ENCODE results near the gene CYBC1.

The CYBC1 gene

DNA sequence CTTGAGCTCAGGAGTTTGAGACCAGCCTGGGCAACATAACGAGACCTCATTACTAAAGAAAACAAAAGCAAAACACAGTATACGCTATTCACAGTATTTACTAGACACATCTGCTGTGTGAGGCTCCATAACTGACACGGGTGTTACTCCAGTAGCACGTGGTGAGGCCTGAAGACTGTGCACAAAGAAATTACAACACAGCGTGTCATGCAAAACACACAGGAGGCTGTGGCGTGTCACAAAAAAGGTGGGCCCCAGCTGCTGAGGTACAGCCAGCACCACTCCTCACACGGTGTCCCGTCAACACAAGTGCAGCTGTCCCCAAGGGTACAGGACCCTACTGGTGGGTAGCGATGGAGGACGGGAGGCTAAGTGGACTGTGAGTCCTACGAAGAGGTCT is 2.7 kb downstream of the CYBC1 start:
- H3K4me3 Mint-ChIP-seq = peak overlapping the region; percentile 63 to 67
- no peak for ATAC-seq (replicated peaks)
- H3K36me3 Mint-ChIP-seq = peaks cover 18 to 29% of the 10 kb centered on the region in 2 donors
- H3K27ac Mint-ChIP-seq = peak overlapping the region; percentile 88
- no peaks in the 10 kb centered on the region for H3K9me3 Mint-ChIP-seq
- no peaks in the 10 kb centered on the region for H3K27me3 Mint-ChIP-seq
- H3K4me1 Mint-ChIP-seq = peaks cover 26 to 43% of the 10 kb centered on the region in 2 donors
- no peak for DNase-seq

DNA sequence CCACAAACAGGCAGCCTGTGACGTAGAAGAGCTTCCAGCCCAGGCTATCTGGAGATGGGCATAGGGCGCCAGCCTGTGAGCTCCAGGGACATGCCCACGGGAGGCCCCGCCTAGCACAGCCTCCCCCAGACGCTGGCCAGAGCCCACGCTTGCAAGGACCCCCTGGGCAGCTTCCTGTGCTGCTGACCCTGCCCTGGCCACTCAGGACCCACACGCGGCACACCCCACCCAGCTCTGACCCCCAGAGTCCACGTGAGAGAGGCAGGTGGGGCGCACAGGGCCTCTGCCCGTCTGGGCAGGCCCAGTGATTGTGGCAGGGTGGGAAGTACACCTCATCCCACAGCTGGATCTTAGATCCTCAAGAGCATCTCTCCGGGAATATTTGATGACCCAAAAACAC is 3.9 kb downstream of the CYBC1 start:
- Mint-ChIP-seq H3K27me3 (no peaks in the 10 kb centered on the region), H3K4me3 (peak overlapping the region; percentile 29 to 62), H3K4me1 (peaks cover 32 to 55% of the 10 kb centered on the region in 2 donors), H3K36me3 (peaks cover 23 to 34% of the 10 kb centered on the region in 2 donors), H3K27ac (peak overlapping the region; percentile 92), H3K9me3 (no peaks in the 10 kb centered on the region)
- DNase-seq (no peak), ATAC-seq (replicated peaks) (no peak)

DNA sequence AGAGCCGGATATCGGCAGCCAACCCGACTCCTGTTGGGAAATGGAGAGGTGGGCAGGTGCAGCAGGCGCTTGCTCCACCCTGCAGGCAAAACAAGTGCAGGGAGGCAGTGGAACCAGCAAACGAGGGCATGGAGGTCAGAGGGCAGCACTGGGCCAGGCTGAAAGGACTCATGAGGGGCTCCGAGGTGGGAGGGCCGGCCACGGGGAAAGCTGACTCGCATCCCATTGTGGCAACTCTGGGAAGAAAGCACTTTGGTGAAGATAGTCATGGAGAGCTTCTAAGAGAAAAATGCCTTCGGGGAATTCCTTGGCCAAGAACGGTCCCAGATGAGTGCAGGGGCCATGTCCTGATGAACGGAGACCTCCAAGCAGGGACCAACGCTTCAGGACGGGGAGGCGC is 4.4 kb downstream of the CYBC1 start:
- ATAC-seq (replicated peaks) (no peak), DNase-seq (no peak)
- peaks cover 32 to 56% of the 10 kb centered on the region in 2 donors for H3K4me1 Mint-ChIP-seq
- no peaks in the 10 kb centered on the region for H3K9me3 Mint-ChIP-seq
- H3K36me3 Mint-ChIP-seq = peaks cover 23 to 34% of the 10 kb centered on the region in 2 donors
- H3K27me3 Mint-ChIP-seq = no peaks in the 10 kb centered on the region
- peak overlapping the region in 1 of 2 donors; percentile 41 for H3K4me3 Mint-ChIP-seq
- H3K27ac Mint-ChIP-seq = peak overlapping the region; percentile 69

DNA sequence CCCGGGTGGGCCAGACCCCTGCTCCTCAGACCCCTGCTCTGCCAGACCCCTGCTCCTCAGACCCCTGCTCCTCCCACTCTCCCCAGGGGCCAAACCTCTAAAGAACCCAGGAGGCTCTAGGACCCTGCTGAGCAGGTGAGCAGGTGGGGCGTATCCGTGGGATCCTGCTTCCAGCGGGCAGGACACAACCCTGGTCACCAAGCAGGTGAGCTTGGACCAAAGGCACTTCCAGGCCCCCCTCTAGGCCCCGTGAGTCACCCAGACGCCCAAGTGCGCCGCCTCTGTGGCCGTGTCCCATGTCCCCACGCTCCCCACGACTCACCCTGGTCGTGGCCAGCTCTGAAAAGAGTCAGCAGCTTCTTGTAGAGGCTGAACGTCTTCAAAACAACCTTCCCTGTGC is 5.0 kb downstream of the CYBC1 start:
- no peak for ATAC-seq (replicated peaks)
- Mint-ChIP-seq H3K9me3 (no peaks in the 10 kb centered on the region), H3K4me3 (peak overlapping the region in 1 of 2 donors; percentile 41), H3K4me1 (peaks cover 36 to 60% of the 10 kb centered on the region in 2 donors), H3K27me3 (no peaks in the 10 kb centered on the region), H3K27ac (peak overlapping the region; percentile 69), H3K36me3 (peaks cover 27 to 38% of the 10 kb centered on the region in 2 donors)
- DNase-seq = no peak

DNA sequence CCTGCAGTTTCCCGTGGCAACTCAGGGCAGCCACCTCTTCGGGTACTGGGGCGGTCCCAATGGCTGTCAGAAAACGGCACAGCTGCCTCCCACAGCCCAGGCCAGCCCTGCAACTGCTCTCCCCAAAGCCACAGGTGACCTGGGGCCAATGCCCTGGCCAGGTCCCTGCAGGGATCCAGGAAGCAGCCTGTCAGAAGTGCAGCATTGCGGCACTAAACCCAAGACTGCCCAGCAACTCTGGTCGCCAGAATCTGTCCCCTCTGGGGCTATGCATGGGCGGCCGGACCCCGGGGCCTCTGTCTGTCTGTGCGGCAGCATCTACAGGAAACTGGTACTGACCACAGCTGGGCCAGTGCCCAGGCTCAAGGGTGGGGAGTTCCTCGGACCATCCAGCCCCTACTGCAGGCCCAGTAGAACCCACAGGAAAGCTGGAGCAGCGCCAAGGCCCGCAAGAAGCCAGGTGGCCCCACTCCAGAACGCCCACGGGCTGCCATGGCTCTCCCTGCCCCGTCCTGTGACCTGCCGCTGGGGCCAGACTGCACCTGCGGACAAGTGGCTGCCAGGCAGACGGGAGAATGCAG is 5.5 kb downstream of the CYBC1 start:
- Mint-ChIP-seq H3K27me3 (no peaks in the 10 kb centered on the region), H3K4me3 (no peak overlapping the region), H3K9me3 (no peaks in the 10 kb centered on the region), H3K27ac (peak overlapping the region; percentile 14), H3K36me3 (peaks cover 28 to 41% of the 10 kb centered on the region in 2 donors), H3K4me1 (peaks cover 40 to 65% of the 10 kb centered on the region in 2 donors)
- ATAC-seq (replicated peaks) = no peak
- no peak for DNase-seq

DNA sequence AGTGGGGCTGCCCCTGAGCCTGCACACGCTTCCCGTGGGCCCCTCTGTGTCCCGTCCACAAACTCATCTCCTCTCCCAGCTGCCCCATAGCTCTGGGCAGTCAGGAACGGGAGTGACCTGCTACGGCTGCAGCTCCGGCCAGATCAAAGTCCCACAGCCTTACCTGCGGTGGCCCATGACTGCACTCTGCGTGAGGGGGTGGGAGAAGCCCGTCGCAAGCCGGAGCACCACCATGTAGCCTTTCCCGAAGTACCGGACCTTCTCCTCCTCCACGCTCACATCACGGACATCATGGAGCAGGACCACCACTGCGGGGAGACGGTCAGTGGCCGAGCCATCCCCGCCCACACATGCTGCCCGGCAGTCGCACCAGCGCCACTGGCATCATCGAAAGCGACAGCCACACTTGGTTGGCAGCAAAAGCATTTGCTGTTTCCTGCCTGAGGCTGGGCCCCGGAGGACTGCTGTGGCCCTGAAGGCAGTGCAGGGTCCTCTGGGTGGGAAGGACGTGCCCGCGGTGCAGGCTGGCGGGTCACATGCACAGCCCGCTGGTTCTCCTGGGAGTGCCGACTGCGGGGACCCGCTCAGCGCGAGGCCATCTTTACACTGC is 6.2 kb downstream of the CYBC1 start:
- Mint-ChIP-seq H3K4me3 (no peak overlapping the region), H3K4me1 (peaks cover 37 to 71% of the 10 kb centered on the region in 2 donors), H3K27ac (peak overlapping the region; percentile 47), H3K27me3 (no peaks in the 10 kb centered on the region), H3K9me3 (no peaks in the 10 kb centered on the region), H3K36me3 (peaks cover 28 to 38% of the 10 kb centered on the region in 2 donors)
- DNase-seq (no peak), ATAC-seq (replicated peaks) (no peak)

DNA sequence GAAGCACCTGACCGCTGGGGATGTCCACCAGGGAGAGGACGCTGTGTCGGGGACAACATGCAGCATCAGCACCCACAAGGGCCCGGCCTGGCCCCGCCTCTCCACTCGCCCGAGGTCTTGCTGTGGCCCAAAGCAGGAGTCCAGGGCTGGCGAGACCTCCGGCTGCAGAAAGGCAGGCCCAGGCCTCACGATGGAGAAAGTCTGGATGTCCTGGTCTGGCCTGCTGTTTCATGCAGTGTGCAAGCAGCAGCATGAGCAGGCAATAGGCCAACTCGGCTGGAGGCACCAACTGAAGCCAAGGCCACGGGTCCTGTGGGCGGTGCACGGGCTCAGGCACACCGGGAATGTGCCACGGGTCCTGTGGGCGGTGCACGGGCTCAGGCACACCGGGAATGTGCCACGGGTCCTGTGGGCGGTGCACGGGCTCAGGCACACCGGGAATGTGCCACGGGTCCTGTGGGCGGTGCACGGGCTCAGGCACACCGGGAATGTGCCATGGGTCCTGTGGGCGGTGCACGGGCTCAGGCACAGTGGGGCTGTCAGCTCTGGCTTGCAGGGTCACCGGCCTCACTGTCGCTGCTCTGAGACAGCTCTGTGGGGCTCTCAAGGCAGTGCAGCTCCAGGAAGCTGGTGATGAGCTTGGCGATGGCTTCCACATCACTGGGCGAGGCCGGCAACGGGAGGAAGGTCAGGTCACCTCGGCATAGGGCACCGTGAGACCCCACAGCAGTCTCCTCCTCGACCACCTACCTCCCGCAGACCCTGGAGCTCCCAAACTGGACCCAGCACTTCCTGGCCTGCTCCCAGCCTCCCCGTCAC is 6.9 kb downstream of the CYBC1 start:
- Mint-ChIP-seq H3K27me3 (no peaks in the 10 kb centered on the region), H3K36me3 (peaks cover 28 to 38% of the 10 kb centered on the region in 2 donors), H3K9me3 (no peaks in the 10 kb centered on the region), H3K4me1 (peaks cover 38 to 73% of the 10 kb centered on the region in 2 donors), H3K4me3 (peak overlapping the region in 1 of 2 donors; percentile 17), H3K27ac (peak overlapping the region; percentile 65)
- DNase-seq = no peak
- no peak for ATAC-seq (replicated peaks)

DNA sequence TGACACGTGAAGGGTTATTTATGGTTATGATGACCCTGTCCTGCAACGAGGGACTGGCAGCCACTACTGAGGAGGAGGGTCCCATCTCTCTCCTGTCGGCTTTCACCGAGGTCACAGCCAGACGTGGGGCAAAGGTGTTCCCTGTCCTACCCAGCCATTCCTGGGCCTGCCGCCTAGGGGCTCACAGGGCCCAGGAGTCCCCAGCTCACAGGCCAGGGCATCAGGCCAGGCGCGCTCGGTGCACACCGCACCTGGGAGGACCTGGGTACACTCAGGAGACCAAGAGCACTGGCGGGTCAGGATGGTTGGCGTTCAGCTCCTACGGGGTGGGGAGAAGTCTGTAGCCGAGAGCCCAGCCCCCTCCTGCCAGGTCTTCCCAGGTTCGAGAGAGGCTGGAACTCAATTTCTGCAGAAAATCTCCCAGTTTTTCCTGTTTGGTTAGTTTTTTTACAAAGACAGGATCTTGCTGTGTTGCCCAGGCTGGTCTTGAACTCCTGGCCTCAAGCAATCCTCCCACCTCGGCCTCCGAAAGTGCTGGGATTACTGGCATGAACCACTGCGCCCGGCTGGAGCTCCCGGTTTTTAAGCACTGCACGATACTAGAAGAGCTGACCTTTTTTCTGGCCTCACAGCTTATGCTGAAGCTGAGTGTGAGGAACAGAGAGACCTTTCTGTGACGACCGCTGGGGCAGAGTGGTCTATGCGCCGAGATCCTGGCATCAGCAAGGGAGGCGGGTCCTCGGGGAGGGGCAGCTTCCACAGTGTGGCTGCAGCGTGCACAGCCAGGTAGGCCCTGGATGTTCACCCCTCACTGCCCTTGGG is 7.7 kb downstream of the CYBC1 start:
- ATAC-seq (replicated peaks) (no peak), DNase-seq (no peak)
- no peaks in the 10 kb centered on the region for H3K27me3 Mint-ChIP-seq
- no peaks in the 10 kb centered on the region for H3K9me3 Mint-ChIP-seq
- H3K4me3 Mint-ChIP-seq = peak overlapping the region in 1 of 2 donors; percentile 17
- peaks cover 29 to 40% of the 10 kb centered on the region in 2 donors for H3K36me3 Mint-ChIP-seq
- peak overlapping the region; percentile 82 for H3K27ac Mint-ChIP-seq
- peaks cover 36 to 79% of the 10 kb centered on the region in 2 donors for H3K4me1 Mint-ChIP-seq

DNA sequence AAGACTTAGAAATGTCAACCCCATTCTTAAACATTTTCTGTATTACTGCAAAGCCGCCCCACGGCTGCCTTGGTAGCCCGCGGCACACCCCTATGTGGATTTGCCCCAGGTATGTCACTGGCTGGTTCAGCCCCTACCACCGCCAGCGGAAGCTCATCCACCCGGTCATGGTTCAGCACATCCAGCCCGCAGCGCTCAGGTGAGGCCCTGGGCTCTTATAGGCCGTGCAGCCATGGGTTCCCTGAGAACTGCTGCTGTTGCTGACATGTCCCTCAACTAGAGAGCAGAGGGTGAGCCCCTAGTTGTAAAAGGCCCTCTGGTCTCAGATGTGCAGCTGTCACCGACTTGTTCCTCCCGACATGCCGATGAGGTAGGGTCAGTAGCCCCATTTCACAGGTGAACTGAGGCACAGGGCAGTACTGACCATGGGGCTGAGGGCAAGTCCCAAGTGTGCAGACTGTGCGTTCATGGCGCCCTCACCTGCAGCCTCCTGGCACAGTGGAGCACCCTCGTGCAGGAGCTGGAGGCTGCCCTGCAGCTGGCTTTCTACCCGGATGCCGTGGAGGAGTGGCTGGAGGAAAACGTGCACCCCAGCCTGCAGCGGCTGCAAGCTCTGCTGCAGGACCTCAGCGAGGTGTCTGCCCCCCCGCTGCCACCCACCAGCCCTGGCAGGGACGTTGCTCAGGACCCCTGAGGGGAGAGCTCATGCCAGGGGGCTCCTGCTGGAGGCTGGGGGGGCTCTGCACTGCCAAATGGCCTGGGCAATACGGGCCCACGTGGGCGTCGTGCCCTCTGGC is 8.7 kb downstream of the CYBC1 start:
- peak overlapping the region; percentile 87 for H3K27ac Mint-ChIP-seq

DNA sequence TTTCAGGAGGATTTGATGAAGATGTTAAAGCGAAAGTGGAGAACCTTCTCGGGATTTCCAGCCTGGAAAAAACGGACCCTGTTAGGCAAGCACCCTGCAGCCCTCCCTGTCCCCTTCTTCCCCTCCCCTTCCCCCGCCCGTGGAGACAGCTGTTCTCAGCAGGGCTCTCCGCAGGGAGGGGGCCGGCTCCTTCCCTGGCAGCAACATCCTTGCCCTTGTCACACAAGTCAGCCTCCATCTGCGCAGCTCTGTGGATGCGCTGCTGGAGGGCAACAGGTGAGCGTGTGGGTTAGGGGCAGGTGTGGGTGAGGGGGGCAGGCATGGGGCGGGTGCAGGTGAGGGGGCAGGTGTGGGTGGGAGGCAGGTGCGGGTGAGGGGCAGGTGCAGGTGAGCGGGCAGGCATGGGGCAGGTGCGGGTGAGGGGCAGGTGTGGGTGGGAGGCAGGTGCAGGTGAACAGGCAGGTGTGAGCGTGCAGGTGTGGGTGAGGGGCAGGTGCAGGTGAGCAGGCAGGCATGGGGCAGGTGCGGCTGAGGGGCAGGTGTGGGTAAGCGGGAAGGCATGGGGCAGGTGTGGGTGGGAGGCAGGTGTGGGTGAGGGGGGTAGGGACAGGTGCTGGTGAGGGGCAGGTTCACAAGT is 9.4 kb downstream of the CYBC1 start:
- peaks cover 30 to 61% of the 10 kb centered on the region in 2 donors for H3K4me1 Mint-ChIP-seq
- H3K36me3 Mint-ChIP-seq = peaks cover 27 to 34% of the 10 kb centered on the region in 2 donors
- no peaks in the 10 kb centered on the region for H3K9me3 Mint-ChIP-seq
- peak overlapping the region; percentile 55 to 68 for H3K4me3 Mint-ChIP-seq
- H3K27me3 Mint-ChIP-seq = no peaks in the 10 kb centered on the region
- peak overlapping the region; percentile 93 for H3K27ac Mint-ChIP-seq
- DNase-seq = no peak
- peak in 1 of 2 donors; percentile 4 for ATAC-seq (replicated peaks)

More for the DNA sequence above, 8.7 kb downstream of the CYBC1 start:
- no peaks in the 10 kb centered on the region for H3K9me3 Mint-ChIP-seq
- H3K4me1 Mint-ChIP-seq = peaks cover 32 to 69% of the 10 kb centered on the region in 2 donors
- peaks cover 34 to 39% of the 10 kb centered on the region in 2 donors for H3K36me3 Mint-ChIP-seq
- DNase-seq = no peak
- peak overlapping the region; percentile 19 to 54 for H3K4me3 Mint-ChIP-seq
- H3K27me3 Mint-ChIP-seq = no peaks in the 10 kb centered on the region
- peak; percentile 9 to 15 for ATAC-seq (replicated peaks)

DNA sequence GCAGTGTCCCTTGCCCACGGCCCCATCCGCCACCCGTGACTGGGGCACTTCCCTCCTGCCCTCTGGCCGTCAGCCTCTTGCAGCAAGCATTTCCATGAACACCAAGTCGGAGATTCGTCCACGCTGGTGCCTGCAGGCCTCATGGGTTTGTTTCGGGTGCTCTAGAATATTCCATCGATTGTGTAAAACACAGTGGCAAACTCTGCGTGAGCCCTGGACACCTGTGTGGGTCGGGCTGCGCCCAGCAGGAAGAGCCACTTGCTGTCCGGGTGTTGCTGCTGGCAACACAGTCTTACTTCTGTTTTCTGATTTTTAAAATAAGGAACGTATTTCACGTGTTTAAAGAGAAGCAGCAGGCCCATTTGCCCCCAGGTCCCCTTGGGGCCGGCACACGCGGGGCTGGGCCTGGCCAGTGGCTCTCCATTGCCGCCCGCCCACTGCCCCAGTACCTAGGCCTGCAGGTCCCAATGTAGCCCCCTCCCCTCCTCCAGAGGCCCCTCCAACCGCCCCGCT is 10.0 kb downstream of the CYBC1 start:
- Mint-ChIP-seq H3K27ac (peak overlapping the region; percentile 93), H3K4me1 (peaks cover 24 to 57% of the 10 kb centered on the region in 2 donors), H3K9me3 (no peaks in the 10 kb centered on the region), H3K4me3 (peak overlapping the region; percentile 55 to 68), H3K36me3 (peaks cover 22 to 28% of the 10 kb centered on the region in 2 donors), H3K27me3 (no peaks in the 10 kb centered on the region)
- DNase-seq (no peak), ATAC-seq (replicated peaks) (peak; percentile 39 to 53)

DNA sequence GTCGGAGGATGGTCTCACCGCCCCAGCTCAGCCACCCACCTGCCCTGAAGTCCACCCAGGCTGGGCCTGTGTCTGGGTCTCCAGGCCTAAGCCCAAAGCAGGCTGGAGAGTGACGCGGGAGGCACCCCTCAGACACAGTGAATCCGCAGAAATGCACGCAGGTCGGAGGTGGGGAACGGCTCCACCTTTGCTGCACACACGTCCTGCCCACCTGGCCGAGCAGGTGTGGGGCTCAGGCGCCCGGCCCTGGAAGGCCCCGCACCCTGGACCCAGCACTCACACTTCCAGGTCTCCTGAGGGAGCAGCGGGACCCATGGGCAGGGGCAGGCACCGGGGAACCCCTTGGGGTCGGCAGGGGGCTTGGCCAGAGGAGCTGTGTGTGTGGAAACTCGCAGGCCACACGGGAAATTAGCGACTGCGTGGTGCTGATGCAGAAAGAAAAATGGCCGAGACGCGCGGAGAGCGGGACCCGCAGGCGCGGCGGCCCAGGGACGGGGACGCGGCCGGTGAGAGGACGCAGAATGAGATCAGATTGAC is 10.7 kb downstream of the CYBC1 start:
- Mint-ChIP-seq H3K27me3 (no peaks in the 10 kb centered on the region), H3K9me3 (no peaks in the 10 kb centered on the region), H3K36me3 (peaks cover 20 to 28% of the 10 kb centered on the region in 2 donors), H3K4me3 (peak overlapping the region in 1 of 2 donors; percentile 68), H3K4me1 (peaks cover 28 to 61% of the 10 kb centered on the region in 2 donors), H3K27ac (peak overlapping the region; percentile 69)
- DNase-seq (no peak), ATAC-seq (replicated peaks) (peak in 1 of 2 donors; percentile 6)

All from stimulated activated naive B cell treated with anti-CD40 and anti-IgM and Interleukin-4, amounts not matched to agents 10 μg/mL and 1 μg/mL and 100 μg/mL, for 72 hours (primary cell).